Glomerular visceral epithelial cell (primary cell): ENCODE data around the gene ELF4.

Experiments used
- DNase-seq: peaks from one replicate; pipeline ENCODE4 v3.0.0-alpha.2; 2016; ENCODE audit errors: extremely low spot score

Gene ELF4

GRCh38 chrX:130110379-130111219, at the start of gene ELF4:
TSS of gene ELF4 (minus strand) at chrX:130110497. CDS start at chrX:130081330, 29,167 bp downstream.
- DNase-seq = peak; percentile 73

- DNase-seq = no peak
These were observed 49.5 kb upstream of the ELF4 start for GRCh38 chrX:130159776-130160175.

GRCh38 chrX:130158311-130158710, 48.0 kb upstream of the ELF4 start:
- DNase-seq = no peak

GRCh38 chrX:130155564-130155963, 45.3 kb upstream of the ELF4 start:
- peak; percentile 13 for DNase-seq

- no peak for DNase-seq
These were observed 37.3 kb upstream of the ELF4 start for GRCh38 chrX:130147631-130148030.

GRCh38 chrX:130145123-130145522, 34.8 kb upstream of the ELF4 start:
- DNase-seq = no peak

- no peak for DNase-seq
These were observed 34.2 kb upstream of the ELF4 start for GRCh38 chrX:130144509-130144908.

- no peak for DNase-seq
These were observed 29.3 kb upstream of the ELF4 start for GRCh38 chrX:130139474-130140201.

- no peak for DNase-seq
These were observed 26.7 kb upstream of the ELF4 start for GRCh38 chrX:130136961-130137360.

GRCh38 chrX:130136496-130136895, 26.2 kb upstream of the ELF4 start:
- no peak for DNase-seq

GRCh38 chrX:130130990-130131389, 20.7 kb upstream of the ELF4 start:
- DNase-seq = no peak

- DNase-seq = no peak
These were observed 15.0 kb upstream of the ELF4 start for GRCh38 chrX:130125091-130125874.

GRCh38 chrX:130124577-130124976, 14.3 kb upstream of the ELF4 start:
- DNase-seq = no peak

- DNase-seq = no peak
These were observed 11.2 kb upstream of the ELF4 start for GRCh38 chrX:130121505-130121800.

- peak; percentile 70 for DNase-seq
These were observed 10.6 kb upstream of the ELF4 start for GRCh38 chrX:130120746-130121504.

GRCh38 chrX:130120321-130120731, 10.0 kb upstream of the ELF4 start:
- DNase-seq = no peak

GRCh38 chrX:130119312-130119898, 9.1 kb upstream of the ELF4 start:
- no peak for DNase-seq

GRCh38 chrX:130118441-130119311, 8.4 kb upstream of the ELF4 start:
- DNase-seq = peak; percentile 47

- no peak for DNase-seq
These were observed 6.9 kb upstream of the ELF4 start for GRCh38 chrX:130117166-130117565.
